IMR-90 (cell line): ENCODE measurements around the gene GANC. TPM values are rescaled to one million over a fixed set of nuclear protein-coding genes. Genes with fewer than 3 reads are reported as not detected.
A peak's percentile ranks its signal among the peaks of the same experiment; 100 is the strongest.
"Not testable (repeated sequence)": the region's sequence is repeated elsewhere in the genome, so short reads cannot be mapped to it uniquely, and the experiment has no call there.

ENCODE experiments used
- ATAC-seq: fragments of 200-7000 bp; cut with Tn5 transposase; 2 replicates; pipeline ENCODE4 v1.9.1; 2020; ENCODE audit warnings: low read depth, mild to moderate bottlenecking, moderate library complexity
- BruUV-seq: library from RNA; stranded (reverse); fragments of 400-500 nt; replicated peaks from 2 replicates; lab custom pipeline; 2021; lab: Mats Ljungman, UMichigan
- CTCF ChIA-PET: fragments of 300-600 bp; formaldehyde crosslinking; extraction: SDS; loops from one replicate; lab custom pipeline; 2021; ENCODE audit warnings: antibody characterized with exemption; lab: Yijun Ruan, JAX
- POLR2A ChIA-PET: fragments of 300-600 bp; sonication (Branson Sonifier 250); formaldehyde crosslinking; loops from one replicate; lab custom pipeline; 2022; ENCODE audit warnings: antibody characterized with exemption; ENCODE audit not compliant: unreplicated experiment; lab: Charles Lee
- DNase-seq: peaks from one replicate; pipeline ENCODE4 v3.0.0; 2013
- H2AFZ ChIP-seq: replicated peaks from 2 replicates; pipeline ENCODE3; 2013; ENCODE audit warnings: low read length, mild to moderate bottlenecking; ENCODE audit not compliant: poor library complexity
- H2AK5ac ChIP-seq: 2 replicates; pipeline ENCODE4 v1.6.1; 2013; ENCODE audit warnings: low read depth, low read length, inconsistent platforms
- H2AK9ac ChIP-seq: replicated peaks from 2 replicates; pipeline ENCODE3; 2013; ENCODE audit warnings: mild to moderate bottlenecking, low read depth, low read length, moderate library complexity; ENCODE audit not compliant: poor library complexity
- H2BK120ac ChIP-seq: 2 replicates; pipeline ENCODE4 v1.6.1; 2013; ENCODE audit warnings: low read depth, low read length, inconsistent platforms
- H2BK15ac ChIP-seq: 3 replicates; pipeline ENCODE4 v1.6.1; 2013; ENCODE audit warnings: low read depth, low read length, inconsistent platforms
- H2BK20ac ChIP-seq: 2 replicates; pipeline ENCODE4 v1.6.1; 2013; ENCODE audit warnings: low read depth, mild to moderate bottlenecking, inconsistent platforms, low read length, moderate library complexity
- H2BK5ac ChIP-seq: 2 replicates; pipeline ENCODE4 v1.6.1; 2013; ENCODE audit warnings: mild to moderate bottlenecking, low read depth, low read length, inconsistent platforms; ENCODE audit not compliant: poor library complexity, severe bottlenecking
- H3K14ac ChIP-seq: replicated peaks from 2 replicates; pipeline ENCODE4 v1.6.1; 2013; ENCODE audit warnings: low read depth, low read length, inconsistent platforms
- H3K18ac ChIP-seq: 2 replicates; pipeline ENCODE4 v1.6.1; 2013; ENCODE audit warnings: low read depth, low read length, control low read depth
- H3K23ac ChIP-seq: 2 replicates; pipeline ENCODE4 v1.6.1; 2013; ENCODE audit warnings: low read depth, low read length, inconsistent platforms
- H3K27ac ChIP-seq: 2 replicates; pipeline ENCODE4 v1.5.1; 2013; ENCODE audit warnings: mild to moderate bottlenecking, control low read depth, low read length; ENCODE audit not compliant: insufficient read depth
- H3K27me3 ChIP-seq: 2 replicates; pipeline ENCODE4 v1.6.1; 2013; ENCODE audit warnings: low read length; ENCODE audit not compliant: control insufficient read depth, insufficient read depth
- H3K36me3 ChIP-seq: 2 replicates; pipeline ENCODE4 v1.6.1; 2013; ENCODE audit warnings: low read length, mixed read lengths; ENCODE audit not compliant: control insufficient read depth, insufficient read depth
- H3K4ac ChIP-seq: 2 replicates; pipeline ENCODE4 v1.6.1; 2013; ENCODE audit warnings: low read depth, low read length, inconsistent platforms
- H3K4me1 ChIP-seq: 2 replicates; pipeline ENCODE4 v1.6.1; 2013; ENCODE audit warnings: low read length, mixed read lengths; ENCODE audit not compliant: control insufficient read depth, insufficient read depth
- H3K4me2 ChIP-seq: 2 replicates; pipeline ENCODE4 v1.6.1; 2013; ENCODE audit warnings: low read depth, mild to moderate bottlenecking, control low read depth, low read length, moderate library complexity
- H3K4me3 ChIP-seq: 2 replicates; pipeline ENCODE4 v1.5.1; 2013; ENCODE audit warnings: low read depth, mild to moderate bottlenecking, control low read depth, low read length, moderate library complexity; ENCODE audit not compliant: insufficient read depth
- H3K56ac ChIP-seq: 2 replicates; pipeline ENCODE4 v1.6.1; 2013; ENCODE audit warnings: low read length, inconsistent platforms; ENCODE audit not compliant: insufficient read depth; ENCODE audit errors: extremely low read depth
- H3K79me1 ChIP-seq, 2 experiments: 2 replicates each; pipeline ENCODE4 v1.6.1; 2013; ENCODE audit warnings: low read length in 2 of 2, inconsistent platforms in 1 of 2, low read depth in 1 of 2
- H3K9ac ChIP-seq: 2 replicates; pipeline ENCODE4 v1.6.1; 2013; ENCODE audit warnings: low read depth, low read length, control low read depth
- H3K9me1 ChIP-seq: 2 replicates; pipeline ENCODE4 v1.6.1; 2013; ENCODE audit warnings: low read length, inconsistent platforms; ENCODE audit not compliant: insufficient read depth
- H3K9me3 ChIP-seq: 2 replicates; pipeline ENCODE4 v1.6.1; 2013; ENCODE audit warnings: low read length; ENCODE audit not compliant: control insufficient read depth, insufficient read depth
- H4K20me1 ChIP-seq: 2 replicates; pipeline ENCODE4 v1.6.1; 2013; ENCODE audit warnings: low read length, inconsistent platforms; ENCODE audit not compliant: insufficient read depth
- H4K5ac ChIP-seq: 2 replicates; pipeline ENCODE4 v1.6.1; 2013; ENCODE audit warnings: mild to moderate bottlenecking, low read depth, low read length, control low read depth
- H4K8ac ChIP-seq, 2 experiments: 2 replicates each; pipeline ENCODE4 v1.6.1; 2013; ENCODE audit warnings: low read depth in 2 of 2, low read length in 2 of 2, control low read depth in 1 of 2, inconsistent platforms in 1 of 2
- H4K91ac ChIP-seq: 2 replicates; pipeline ENCODE4 v1.6.1; 2013; ENCODE audit warnings: low read depth, low read length, inconsistent platforms; ENCODE audit not compliant: insufficient read depth
- CTCF ChIP-seq: conservative IDR thresholded peaks from 2 replicates; pipeline ENCODE4 v1.5.1; 2012; ENCODE audit warnings: mild to moderate bottlenecking, low read depth, low read length, improper control_type of control experiment
- MXI1 ChIP-seq: IDR thresholded peaks from 2 replicates; pipeline ENCODE4 v1.6.1; 2012; ENCODE audit warnings: low read depth, mild to moderate bottlenecking, low read length, moderate library complexity, borderline replicate concordance
- RAD21 ChIP-seq: IDR thresholded peaks from 2 replicates; pipeline ENCODE4 v1.6.1; 2012; ENCODE audit warnings: low read length, improper control_type of control experiment
- RCOR1 ChIP-seq: IDR thresholded peaks from 2 replicates; pipeline ENCODE4 v1.6.1; 2012; ENCODE audit warnings: mild to moderate bottlenecking, low read length, improper control_type of control experiment; ENCODE audit not compliant: insufficient replicate concordance
- SMC3 ChIP-seq: fragments of 150-350 bp; IDR thresholded peaks from 2 replicates; pipeline ENCODE4 v1.6.1; 2016; ENCODE audit warnings: low read depth, mild to moderate bottlenecking, antibody characterized with exemption, low read length, moderate library complexity
- WGBS, 2 experiments: methylation state at CpG; one replicate each; pipeline versions ENCODE4 v1.1.5 to v1.1.7; 2013; ENCODE audit warnings: missing lambda C conversion rate in 2 of 2; ENCODE audit not compliant: insufficient read length in 1 of 2; ENCODE audit errors: extremely low coverage in 2 of 2; 5-methylcytosine and 5-hydroxymethylcytosine counted together
- dilution Hi-C: fragments of 300-500 bp; cut with HindIII; formaldehyde crosslinking; loops from one replicate; pipeline ENCODE4 v1.14.3; 2018; ENCODE audit warnings: low sequenced_read_pairs; ENCODE audit not compliant: unreplicated experiment
- in situ Hi-C: fragments of 300-500 bp; cut with MboI; formaldehyde crosslinking; loops from 3 replicates; pipeline ENCODE4 v1.14.3; 2019; ENCODE audit warnings: low sequenced_read_pairs, inconsistent platforms, mixed read lengths
- intact Hi-C: fragments of 100-400 bp; cut with micrococcal nuclease; formaldehyde crosslinking; loops from 2 replicates; pipeline ENCODE4 v1.10.0; 2022
- polyA plus RNA-seq, 3 experiments: library from polyadenylated mRNA; depleted of rRNA; stranded (reverse); fragments of >200 nt; gene quantifications; 2 replicates each; pipeline ENCODE4 v1.2.3, GENCODE V29; 2012; ENCODE audit warnings: low replicate concordance in 1 of 3
- total RNA-seq: library from RNA; depleted of rRNA; stranded (reverse); fragments of >200 nt; gene quantifications from 2 replicates; pipeline ENCODE4 v1.2.3, GENCODE V29; 2012
- TF ChIP-seq, protein P1 (sequence below): fragments of 150-350 bp; IDR thresholded peaks from 2 replicates; pipeline ENCODE4 v1.6.1; 2017; ENCODE audit warnings: mild to moderate bottlenecking, antibody characterized with exemption, low read length, low read depth

The GANC gene
- total and polyA plus RNA-seq, 2 of the 4 experiments (the other 2 are of a cell fraction), result 7.1 to 19.2 TPM

DNA sequence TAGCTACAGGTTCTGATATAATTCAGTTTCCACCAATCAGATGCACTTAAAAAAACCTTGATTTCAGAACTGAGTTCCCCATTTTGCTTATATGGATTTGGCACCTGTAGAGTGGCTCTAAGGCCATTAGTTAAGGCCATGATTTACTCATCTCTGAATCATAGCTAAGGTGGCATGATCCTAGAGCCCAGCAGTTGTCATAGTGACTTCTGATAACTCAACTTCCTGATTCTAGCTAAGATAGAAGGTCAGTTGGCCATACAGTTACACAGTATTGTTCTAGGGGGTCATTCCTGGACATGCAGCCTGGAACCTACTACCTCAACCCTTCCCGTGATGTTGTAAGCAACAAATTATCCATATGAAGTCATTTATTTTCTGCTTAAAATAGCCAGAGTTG is 16.2 kb downstream of the GANC start:
- H2BK120ac ChIP-seq, result no peak overlapping the region
- TF ChIP-seq MXI1 (no peak), RAD21 (no peak), SMC3 (no peak), RCOR1 (no peak), CTCF (no peak)
- TF ChIP-seq, protein P1, sequence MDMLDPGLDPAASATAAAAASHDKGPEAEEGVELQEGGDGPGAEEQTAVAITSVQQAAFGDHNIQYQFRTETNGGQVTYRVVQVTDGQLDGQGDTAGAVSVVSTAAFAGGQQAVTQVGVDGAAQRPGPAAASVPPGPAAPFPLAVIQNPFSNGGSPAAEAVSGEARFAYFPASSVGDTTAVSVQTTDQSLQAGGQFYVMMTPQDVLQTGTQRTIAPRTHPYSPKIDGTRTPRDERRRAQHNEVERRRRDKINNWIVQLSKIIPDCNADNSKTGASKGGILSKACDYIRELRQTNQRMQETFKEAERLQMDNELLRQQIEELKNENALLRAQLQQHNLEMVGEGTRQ, result no peak
- no peak overlapping the region for H4K8ac ChIP-seq
- H2AK5ac ChIP-seq, result no peak overlapping the region
- H4K20me1 ChIP-seq, result no peaks in the 10 kb centered on the region
- H3K36me3 ChIP-seq, result peaks cover 3% of the 10 kb centered on the region; the same call in 1 of the 2 replicates
- no peak overlapping the region for H3K27ac ChIP-seq
- no peak overlapping the region for H3K56ac ChIP-seq
- no CpG with 5 or more reads among the region's 1 CpG for WGBS, 2 experiments
- H3K18ac ChIP-seq, result no peak overlapping the region
- BruUV-seq, result no TSS peak
- H3K4me3 ChIP-seq, result no peak overlapping the region
- ATAC-seq (no peak), DNase-seq (no peak)
- no peak overlapping the region for H3K9ac ChIP-seq
- no peak overlapping the region for H2AK9ac ChIP-seq
- H3K9me3 ChIP-seq, result no peaks in the 10 kb centered on the region
- no peak overlapping the region for H3K14ac ChIP-seq
- dilution Hi-C loops, result no loop called here
- no peak overlapping the region for H4K91ac ChIP-seq
- in situ Hi-C loops, result no loop called here
- intact Hi-C loops, result loop anchor here (1.0 kb wide), 1 partner anchor 35 kb away; no protein-coding TSS in a partner anchor
- ChIA-PET CTCF (no interaction called here), POLR2A (no interaction called here)
- H4K5ac ChIP-seq, result no peak overlapping the region
- H3K27me3 ChIP-seq, result no peaks in the 10 kb centered on the region
- H3K23ac ChIP-seq, result peak overlapping the region; percentile 40; the same call in 1 of the 2 replicates
- H3K4me2 ChIP-seq, result no peak overlapping the region
- H3K9me1 ChIP-seq, result 0 out of 2 replicates have a peak, but pooled peaks cover 2% of the 10 kb centered on the region
- no peaks in the 10 kb centered on the region for H3K79me1 ChIP-seq
- no peak overlapping the region for H2BK20ac ChIP-seq
- H3K4ac ChIP-seq, result no peak overlapping the region
- H2BK15ac ChIP-seq, result no peak overlapping the region
- peaks cover 3% of the 10 kb centered on the region; the same call in 1 of the 2 replicates for H3K4me1 ChIP-seq
- no peak overlapping the region for H2AFZ ChIP-seq
- H2BK5ac ChIP-seq, result no peak overlapping the region

DNA sequence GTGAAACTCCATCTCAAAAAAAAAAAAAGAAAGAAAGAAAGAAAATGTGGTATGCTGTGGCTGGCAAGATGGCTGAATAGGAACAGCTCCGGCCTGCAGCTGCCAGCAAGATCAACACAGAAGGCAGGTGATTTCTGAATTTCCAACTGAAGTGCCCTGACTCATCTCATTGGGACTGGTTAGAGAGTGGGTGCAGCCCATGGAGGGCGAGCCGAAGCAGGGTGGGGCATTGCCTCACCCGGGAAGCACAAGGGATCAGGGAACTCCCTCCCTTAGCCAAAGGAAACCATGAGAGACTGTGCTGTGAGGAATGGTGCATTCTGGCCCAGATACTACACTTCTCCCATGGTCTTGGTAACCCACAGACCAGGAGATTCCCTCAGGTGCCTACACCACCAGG is 28.0 kb downstream of the GANC start:
- H3K9me1 ChIP-seq, H3K14ac ChIP-seq, intact Hi-C loops, in situ Hi-C loops, H3K4me1 ChIP-seq, H4K20me1 ChIP-seq, H3K9me3 ChIP-seq, H2BK120ac ChIP-seq, H2AK9ac ChIP-seq, DNase-seq, H4K8ac ChIP-seq, H4K91ac ChIP-seq, H2BK20ac ChIP-seq, CTCF ChIA-PET, H2BK5ac ChIP-seq, H3K79me1 ChIP-seq, H3K9ac ChIP-seq, H4K5ac ChIP-seq, H3K27ac ChIP-seq, H3K36me3 ChIP-seq, dilution Hi-C loops, H2AFZ ChIP-seq, H3K18ac ChIP-seq, ATAC-seq, H3K56ac ChIP-seq, H3K4ac ChIP-seq, BruUV-seq, POLR2A ChIA-PET, H3K27me3 ChIP-seq, H3K4me3 ChIP-seq, H2AK5ac ChIP-seq, H3K4me2 ChIP-seq, H2BK15ac ChIP-seq, H3K23ac ChIP-seq: not testable (repeated sequence)
- WGBS, 2 experiments, result no CpG with 5 or more reads among the region's 4 CpGs
